Upper lobe of left lung (tissue), 6 donors: Measurements from ENCODE around the gene DSCAM. TPM values are rescaled to one million over a fixed set of nuclear protein-coding genes. Genes with fewer than 3 reads are reported as not detected.

Experiments used
- ATAC-seq, 2 donors: fragments of 200-7000 bp; cut with Tn5 transposase; one replicate each; pipeline ENCODE4 v1.9.1; 2022; ENCODE audit warnings: mild to moderate bottlenecking in 2 of 2, moderate library complexity in 2 of 2; ENCODE audit not compliant: low FRiP score in 2 of 2
- DNase-seq, 2 donors: peaks; one replicate each; pipeline ENCODE4 v3.0.0-alpha.2; 2019 to 2020
- H3K27ac ChIP-seq, 4 donors: fragments of 200-600 bp; sonication (generic); one replicate each; pipeline ENCODE4 v1.5.1; 2016 to 2019
- H3K27me3 ChIP-seq, 4 donors: fragments of 200-600 bp; sonication (generic); one replicate each; pipeline ENCODE4 v1.5.1; 2017 to 2019
- H3K36me3 ChIP-seq, 4 donors: fragments of 200-600 bp; sonication (generic); one replicate each; pipeline ENCODE4 v1.5.1; 2016 to 2019
- H3K4me1 ChIP-seq, 4 donors: fragments of 200-600 bp; sonication (generic); one replicate each; pipeline ENCODE4 v1.5.1; 2018 to 2019
- H3K4me3 ChIP-seq, 4 donors: fragments of 200-600 bp; sonication (generic); one replicate each; pipeline ENCODE4 v1.5.1; 2017 to 2019; ENCODE audit warnings: mild to moderate bottlenecking in 2 of 4, moderate library complexity in 1 of 4
- H3K9me3 ChIP-seq, 4 donors: fragments of 200-600 bp; sonication (generic); one replicate each; pipeline ENCODE4 v1.5.1; 2018 to 2019
- EP300 ChIP-seq, 4 donors: sonication (generic); formaldehyde crosslinking; IDR thresholded peaks; one replicate each; pipeline ENCODE4 v1.5.1; 2017; ENCODE audit warnings: antibody characterized with exemption in 4 of 4, control low read depth in 2 of 4
- POLR2A ChIP-seq, 4 donors: fragments of 450-650 bp; IDR thresholded peaks; one replicate each; pipeline ENCODE4 v1.5.1; 2016 to 2017; ENCODE audit warnings: antibody characterized with exemption in 4 of 4, mild to moderate bottlenecking in 2 of 4
- POLR2AphosphoS5 ChIP-seq, 2 donors: sonication (generic); formaldehyde crosslinking; IDR thresholded peaks; one replicate each; pipeline ENCODE4 v1.5.1; 2017; ENCODE audit warnings: antibody characterized with exemption in 2 of 2
- WGBS, 2 donors: methylation state at CpG; one replicate each; pipeline ENCODE4 v1.1.5; 2017 to 2018; 5-methylcytosine and 5-hydroxymethylcytosine counted together
- total RNA-seq, 6 donors: library from RNA; depleted of rRNA in 4 of 6; stranded (reverse); fragments of >200 nt in 4 of 6; gene quantifications; one replicate each; pipeline versions ENCODE4 v1.1.0 to v1.2.1, GENCODE V29; 2016 to 2021
- TF ChIP-seq, protein P1 (sequence below), 6 experiments: fragments of 450-650 bp in 4 of 6; fragments of 200-600 bp in 2 of 6; sonication (generic) in 2 of 6; IDR thresholded peaks; one replicate each; pipeline ENCODE4 v1.5.1; 2016 to 2019; ENCODE audit warnings: antibody characterized with exemption in 6 of 6
- donor health status: DM: no; HTN: no; CAD: no; lungs with moderate emphysema.
- donor health status: DM: no; HTN: yes; CAD: no; lungs with severe emphysema.

The DSCAM gene
- total RNA-seq, 6 donors from 2014 or later: under 0.01 to 0.61 (median 0.26) TPM; not detected in 1

DNA sequence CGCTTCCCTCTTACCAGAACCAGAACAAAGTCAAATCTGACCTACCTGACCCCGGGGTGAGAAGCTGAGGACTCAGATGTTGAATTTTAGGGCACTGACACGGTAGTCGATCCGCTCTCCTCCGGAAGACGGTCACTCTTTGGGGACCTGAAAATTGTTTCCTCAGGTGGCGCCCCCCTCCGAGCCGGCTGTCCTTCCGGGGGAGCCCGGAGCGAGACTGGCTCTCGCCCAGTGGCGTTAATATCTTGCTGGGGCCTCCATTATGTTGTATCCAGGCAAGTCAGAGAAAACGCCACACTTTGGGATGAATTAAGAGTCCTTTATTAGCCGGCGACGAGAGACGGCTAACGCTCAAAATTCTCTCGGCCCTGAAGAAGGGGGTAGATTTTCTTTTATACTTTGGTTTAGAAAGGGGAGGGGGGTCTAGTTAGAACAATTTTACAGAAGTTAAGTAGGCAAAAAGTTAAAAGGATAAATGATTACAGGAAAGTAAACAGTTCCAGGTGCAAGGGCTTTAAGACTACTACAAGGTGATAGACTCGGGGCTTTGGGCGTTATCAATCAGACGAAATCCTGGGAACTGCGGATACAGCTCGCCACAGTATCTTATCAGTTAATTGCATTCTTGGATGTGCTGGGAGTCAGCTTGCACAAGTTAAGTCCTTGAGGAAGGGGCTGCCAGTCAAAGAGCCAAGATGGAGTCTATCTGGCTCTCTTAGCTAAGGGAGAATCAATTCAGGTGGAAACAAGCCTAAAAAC is 269.5 kb downstream of the DSCAM start:
- Histone ChIP-seq H3K9me3 (no peaks in the 10 kb centered on the region), H3K27me3 (no peaks in the 10 kb centered on the region), H3K4me1 (no peaks in the 10 kb centered on the region), H3K27ac (no peak overlapping the region), H3K4me3 (no peak overlapping the region), H3K36me3 (no peaks in the 10 kb centered on the region)
- WGBS, 2 donors: 71 to 74% methylated on average over 27 of the region's 27 CpGs
- ATAC-seq (no peak), DNase-seq (peak in 1 of 2 donors; percentile 18)
- TF ChIP-seq POLR2AphosphoS5 (IDR thresholded peaks at IDR 0.05): no peak
- TF ChIP-seq EP300 (IDR thresholded peaks at IDR 0.05): no peak
- TF ChIP-seq, protein P1, sequence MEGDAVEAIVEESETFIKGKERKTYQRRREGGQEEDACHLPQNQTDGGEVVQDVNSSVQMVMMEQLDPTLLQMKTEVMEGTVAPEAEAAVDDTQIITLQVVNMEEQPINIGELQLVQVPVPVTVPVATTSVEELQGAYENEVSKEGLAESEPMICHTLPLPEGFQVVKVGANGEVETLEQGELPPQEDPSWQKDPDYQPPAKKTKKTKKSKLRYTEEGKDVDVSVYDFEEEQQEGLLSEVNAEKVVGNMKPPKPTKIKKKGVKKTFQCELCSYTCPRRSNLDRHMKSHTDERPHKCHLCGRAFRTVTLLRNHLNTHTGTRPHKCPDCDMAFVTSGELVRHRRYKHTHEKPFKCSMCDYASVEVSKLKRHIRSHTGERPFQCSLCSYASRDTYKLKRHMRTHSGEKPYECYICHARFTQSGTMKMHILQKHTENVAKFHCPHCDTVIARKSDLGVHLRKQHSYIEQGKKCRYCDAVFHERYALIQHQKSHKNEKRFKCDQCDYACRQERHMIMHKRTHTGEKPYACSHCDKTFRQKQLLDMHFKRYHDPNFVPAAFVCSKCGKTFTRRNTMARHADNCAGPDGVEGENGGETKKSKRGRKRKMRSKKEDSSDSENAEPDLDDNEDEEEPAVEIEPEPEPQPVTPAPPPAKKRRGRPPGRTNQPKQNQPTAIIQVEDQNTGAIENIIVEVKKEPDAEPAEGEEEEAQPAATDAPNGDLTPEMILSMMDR (IDR thresholded peaks at IDR 0.05): no peak
- TF ChIP-seq POLR2A (IDR thresholded peaks at IDR 0.05): no peak

DNA sequence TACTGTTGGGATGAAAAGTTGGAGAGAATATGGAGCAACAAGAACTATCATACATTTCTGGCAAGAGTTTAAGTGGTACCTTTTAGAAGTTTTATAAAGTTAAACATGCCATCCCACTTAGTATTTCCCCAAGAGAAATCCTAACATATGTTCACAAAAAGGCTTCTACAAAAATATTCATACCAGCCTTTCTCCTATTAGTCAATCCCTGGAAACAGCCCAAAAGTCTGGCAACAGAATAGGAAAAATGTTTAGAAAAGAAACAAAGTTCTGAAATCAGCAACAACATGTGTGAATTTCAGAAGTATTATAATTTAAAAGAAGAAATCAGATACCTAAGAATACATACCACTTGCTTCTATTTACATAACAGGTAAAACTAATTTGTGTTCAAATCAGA is 271.0 kb downstream of the DSCAM start:
- H3K27ac ChIP-seq: no peak overlapping the region
- H3K36me3 ChIP-seq: no peaks in the 10 kb centered on the region
- no peak overlapping the region for H3K4me3 ChIP-seq
- no peaks in the 10 kb centered on the region for H3K4me1 ChIP-seq
- TF ChIP-seq, protein P1 (IDR thresholded peaks at IDR 0.05): no peak
- no peak for TF ChIP-seq POLR2A (IDR thresholded peaks at IDR 0.05)
- no peak for TF ChIP-seq POLR2AphosphoS5 (IDR thresholded peaks at IDR 0.05)
- TF ChIP-seq EP300 (IDR thresholded peaks at IDR 0.05): no peak
- no peaks in the 10 kb centered on the region for H3K9me3 ChIP-seq
- ATAC-seq (no peak), DNase-seq (no peak)
- no peaks in the 10 kb centered on the region for H3K27me3 ChIP-seq

DNA sequence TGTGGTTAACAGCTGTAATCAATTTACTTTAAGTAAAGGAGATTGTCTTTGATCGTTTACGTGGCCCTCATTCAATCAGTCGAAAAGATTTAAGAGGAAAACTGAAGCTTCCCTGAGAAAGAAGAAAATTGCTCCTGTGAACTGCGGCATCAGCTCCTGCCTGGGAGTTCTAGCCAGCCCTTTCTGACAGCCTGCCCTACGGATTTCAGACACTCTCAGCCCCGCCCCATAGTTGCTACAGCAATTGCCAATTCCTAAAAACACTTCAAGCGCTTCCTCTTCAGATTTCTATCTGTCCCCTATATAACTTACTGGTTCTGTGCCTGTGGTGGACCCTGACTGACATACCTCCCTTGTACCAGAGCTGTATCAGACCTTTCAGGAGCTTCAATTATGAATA is 277.6 kb downstream of the DSCAM start:
- no peak for DNase-seq
- no peak for TF ChIP-seq EP300 (IDR thresholded peaks at IDR 0.05)
- TF ChIP-seq, protein P1 (IDR thresholded peaks at IDR 0.05): no peak
- no peak for TF ChIP-seq POLR2A (IDR thresholded peaks at IDR 0.05)
- no peak for TF ChIP-seq POLR2AphosphoS5 (IDR thresholded peaks at IDR 0.05)
- WGBS, 2 donors: 66 to 78% methylated on average over 7 of the region's 7 CpGs
- H3K9me3 ChIP-seq: no peaks in the 10 kb centered on the region
- no peaks in the 10 kb centered on the region for H3K36me3 ChIP-seq
- H3K4me3 ChIP-seq: no peak overlapping the region
- no peak overlapping the region for H3K27ac ChIP-seq
- ATAC-seq: no peak
- H3K4me1 ChIP-seq: no peaks in the 10 kb centered on the region
- no peaks in the 10 kb centered on the region for H3K27me3 ChIP-seq

DNA sequence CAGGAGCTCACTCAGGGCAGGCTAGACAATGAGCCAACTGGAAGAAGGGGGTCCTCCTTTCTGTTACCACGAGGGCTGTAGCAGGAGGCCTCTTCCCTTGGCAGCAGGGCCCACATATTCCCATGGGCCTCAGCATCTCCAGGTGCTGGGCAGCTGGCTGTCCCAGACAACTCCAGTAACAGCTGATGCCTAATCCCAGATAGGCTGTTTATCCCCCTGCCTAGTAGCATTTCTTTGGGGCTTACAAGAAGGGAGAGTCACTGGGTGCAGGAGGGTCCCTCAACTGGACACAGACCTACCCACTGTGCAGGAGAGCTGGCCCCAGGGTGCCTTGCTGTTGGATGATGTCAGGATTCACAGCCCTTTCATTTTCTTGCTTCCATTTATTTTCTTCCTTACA is 278.2 kb downstream of the DSCAM start:
- Histone ChIP-seq H3K4me1 (no peaks in the 10 kb centered on the region), H3K27me3 (no peaks in the 10 kb centered on the region), H3K9me3 (no peaks in the 10 kb centered on the region), H3K4me3 (no peak overlapping the region), H3K27ac (no peak overlapping the region), H3K36me3 (no peaks in the 10 kb centered on the region)
- DNase-seq (no peak), ATAC-seq (no peak)
- WGBS, 2 donors: 14 to 53% methylated on average over 1 of the region's 1 CpG
- TF ChIP-seq POLR2AphosphoS5 (IDR thresholded peaks at IDR 0.05) (no peak), EP300 (IDR thresholded peaks at IDR 0.05) (no peak), POLR2A (IDR thresholded peaks at IDR 0.05) (no peak)
- TF ChIP-seq, protein P1 (IDR thresholded peaks at IDR 0.05): no peak

DNA sequence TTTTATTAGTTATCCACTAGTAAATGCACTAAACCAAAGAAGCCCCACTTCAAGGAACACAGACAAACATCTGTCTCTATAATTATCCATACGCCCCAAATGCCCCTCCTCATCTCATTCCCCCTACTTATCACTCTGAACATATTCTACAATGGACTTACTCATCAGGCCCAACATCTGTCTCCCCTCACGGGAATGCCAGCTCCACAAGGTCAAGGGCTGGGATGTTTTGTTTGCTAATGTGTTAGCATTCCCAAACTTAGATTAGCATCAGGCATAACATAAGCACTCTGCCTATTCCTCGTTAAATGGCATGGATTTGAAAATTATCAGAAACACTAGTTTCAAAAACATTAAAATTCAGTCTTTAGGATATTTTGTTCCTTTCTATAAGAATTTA is 279.5 kb downstream of the DSCAM start:
- Histone ChIP-seq H3K27me3 (no peaks in the 10 kb centered on the region), H3K36me3 (no peaks in the 10 kb centered on the region), H3K9me3 (no peaks in the 10 kb centered on the region), H3K4me1 (no peaks in the 10 kb centered on the region), H3K27ac (no peak overlapping the region), H3K4me3 (no peak overlapping the region)
- TF ChIP-seq POLR2A (IDR thresholded peaks at IDR 0.05) (no peak), POLR2AphosphoS5 (IDR thresholded peaks at IDR 0.05) (no peak), EP300 (IDR thresholded peaks at IDR 0.05) (no peak)
- TF ChIP-seq, protein P1 (IDR thresholded peaks at IDR 0.05): no peak
- 60 to 61% methylated on average over 3 of the region's 3 CpGs for WGBS, 2 donors
- DNase-seq (no peak), ATAC-seq (no peak)
